Left lobe of liver (tissue), 2 donors: Measurements from ENCODE around the gene DENND1C. TPM values are rescaled to one million over a fixed set of nuclear protein-coding genes. Genes with fewer than 3 reads are reported as not detected.

Experiments
- ATAC-seq: fragments of 200-7000 bp; cut with Tn5 transposase; one replicate; pipeline ENCODE4 v1.9.1; 2020; ENCODE audit warnings: mild to moderate bottlenecking, moderate library complexity
- DNase-seq: peaks from one replicate; pipeline ENCODE4 v3.0.0-alpha.2; 2020; ENCODE audit warnings: low spot score
- total RNA-seq: library from RNA; stranded (reverse); gene quantifications from one replicate; pipeline ENCODE4 v1.2.1, GENCODE V29; 2021
- donor health status: DM: no; HTN: no; CAD: no; lungs with moderate emphysema.
- donor health status: DM: no; HTN: yes; CAD: no.

Gene DENND1C
- total RNA-seq, 1 donor from 2014 or later = 1.1 TPM

DNA sequence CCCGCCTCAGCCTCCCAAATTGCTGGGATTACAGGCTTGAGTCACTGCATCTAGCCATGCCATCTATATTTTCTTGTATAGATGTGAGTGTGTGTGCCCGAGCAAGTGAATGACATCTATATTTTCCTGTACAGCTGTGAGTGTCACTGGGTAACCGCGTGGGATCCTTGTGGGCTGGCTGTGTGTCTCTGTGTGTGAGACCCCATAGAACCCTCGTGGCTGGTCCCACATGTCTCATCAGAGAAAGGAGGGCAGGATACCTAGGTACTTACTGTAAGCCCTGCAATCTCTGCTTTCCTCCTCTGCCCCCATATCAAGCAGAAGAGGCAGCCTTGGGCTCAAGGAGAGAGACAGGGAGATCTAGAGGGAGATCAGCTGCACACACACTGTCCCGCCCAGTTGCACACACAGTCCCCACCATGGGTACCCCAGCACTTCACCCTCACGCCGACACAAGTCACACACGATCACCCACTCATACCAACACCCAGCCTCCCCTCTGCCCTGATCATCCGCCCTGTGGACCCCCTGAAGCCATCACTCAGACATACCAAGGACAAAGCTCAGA, 655 bp downstream of the DENND1C start:
- ATAC-seq (no peak), DNase-seq (no peak)

DNA sequence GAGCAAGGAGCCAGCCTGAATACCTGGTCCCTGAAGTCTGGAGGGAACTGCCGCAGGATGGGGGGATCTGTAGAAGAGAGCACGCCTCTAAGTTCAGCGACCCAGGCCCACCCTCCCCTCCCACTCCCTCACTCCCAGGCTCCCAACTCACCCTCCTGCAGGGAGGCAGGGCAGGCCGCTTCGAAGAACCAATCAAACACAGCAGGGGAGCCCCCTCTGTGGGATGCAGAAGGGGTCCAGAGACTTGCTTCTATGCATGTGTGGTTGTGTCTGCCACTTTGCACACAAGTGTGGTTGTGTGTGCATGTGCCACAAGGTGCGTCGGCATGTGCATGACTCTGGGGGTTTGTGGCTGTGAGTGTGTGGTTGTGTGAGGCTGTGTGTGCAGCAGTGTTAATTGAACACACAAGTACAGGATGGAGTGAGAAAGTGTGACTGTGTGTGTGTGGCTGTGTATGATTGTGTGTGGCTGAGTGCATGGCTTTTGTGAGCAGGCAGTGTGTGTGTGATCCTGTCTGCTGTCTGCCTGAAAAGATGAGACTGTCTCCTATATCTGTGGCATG, 1.7 kb downstream of the DENND1C start:
- ATAC-seq = no peak
- DNase-seq = no peak

DNA sequence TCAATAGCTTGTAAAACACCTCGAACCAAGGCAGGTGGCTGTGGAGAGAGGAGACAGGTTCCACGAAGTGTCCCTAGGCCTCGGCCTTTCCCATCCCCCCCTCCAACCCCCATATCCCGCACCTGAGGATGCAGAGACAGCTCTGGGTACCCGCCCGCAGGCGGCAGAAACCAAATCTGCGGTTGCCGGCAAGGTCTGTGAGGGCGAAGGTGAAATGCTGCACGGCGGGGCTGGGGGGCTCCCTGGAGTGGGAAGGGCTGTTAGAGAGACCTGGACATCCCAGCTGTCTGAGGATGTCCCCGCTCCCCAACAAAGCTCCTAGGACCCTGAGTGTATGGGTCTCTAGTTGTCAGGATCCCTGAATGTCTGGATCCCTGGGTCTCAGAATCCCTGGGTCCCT, 2.8 kb downstream of the DENND1C start:
- no peak for DNase-seq
- ATAC-seq = no peak

DNA sequence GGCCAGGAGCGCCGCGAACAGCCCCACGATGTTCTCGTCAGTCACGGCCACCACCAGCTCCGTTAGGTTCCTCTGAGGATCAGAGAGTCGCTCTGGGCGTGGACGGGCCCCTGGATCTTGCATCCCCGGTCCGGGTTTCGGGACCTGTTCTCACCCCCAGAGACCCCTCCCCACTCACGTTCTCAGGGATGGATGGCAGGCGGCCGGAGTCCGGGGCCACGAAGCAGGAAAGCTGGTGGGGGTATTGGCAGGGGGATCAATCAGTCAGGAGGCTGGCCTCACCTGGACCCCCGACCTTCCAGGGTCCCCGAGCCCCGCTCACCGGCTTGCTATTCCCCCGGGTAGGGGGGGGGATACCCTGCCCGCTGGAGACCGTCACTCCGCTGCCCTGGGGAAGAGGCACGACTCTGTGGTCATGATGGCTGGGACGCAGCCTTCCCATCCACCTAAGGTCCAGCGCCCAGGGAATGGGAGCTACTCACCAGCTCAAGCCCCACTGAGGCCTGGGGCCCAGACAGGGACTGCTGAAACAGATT, 4.6 kb downstream of the DENND1C start:
- DNase-seq = no peak
- no peak for ATAC-seq

DNA sequence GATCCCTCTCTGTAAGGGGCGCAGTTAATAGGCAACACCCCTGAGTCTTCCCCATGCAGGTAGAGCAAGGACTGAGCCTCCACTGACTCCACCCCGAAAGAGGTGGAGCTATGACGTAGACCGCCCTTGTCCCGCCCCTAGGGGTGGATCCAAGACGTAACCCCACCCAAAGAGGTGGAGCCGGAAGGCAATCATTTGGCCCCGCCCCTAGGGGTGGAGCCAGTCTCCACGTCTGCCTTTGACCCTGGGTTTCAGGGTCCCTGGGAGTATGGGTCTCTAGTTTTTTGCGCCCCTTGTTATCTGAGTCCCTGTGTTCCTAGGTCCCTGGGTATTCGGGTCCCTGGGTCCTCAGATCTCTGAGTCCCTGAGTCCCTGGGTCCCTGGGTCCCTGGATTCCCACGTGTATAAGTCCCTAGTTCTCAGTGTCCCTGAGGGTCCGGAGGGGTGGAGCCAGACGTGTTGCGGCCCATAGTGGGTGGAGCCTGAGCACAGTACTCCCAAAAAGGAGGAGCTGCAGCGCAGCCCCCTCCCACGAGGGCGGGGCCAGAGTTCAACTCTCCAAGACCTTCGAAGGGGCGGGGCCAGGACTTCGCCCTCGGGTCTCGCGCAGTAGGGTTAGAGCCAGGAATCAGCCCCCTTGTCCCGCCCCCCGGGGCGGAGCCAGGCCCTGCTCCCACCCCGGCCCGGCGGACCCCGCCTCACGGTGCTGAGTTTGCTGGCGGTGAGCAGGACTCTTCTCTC, 5.3 kb downstream of the DENND1C start:
- DNase-seq (peak; percentile 90), ATAC-seq (peak; percentile 91)

DNA sequence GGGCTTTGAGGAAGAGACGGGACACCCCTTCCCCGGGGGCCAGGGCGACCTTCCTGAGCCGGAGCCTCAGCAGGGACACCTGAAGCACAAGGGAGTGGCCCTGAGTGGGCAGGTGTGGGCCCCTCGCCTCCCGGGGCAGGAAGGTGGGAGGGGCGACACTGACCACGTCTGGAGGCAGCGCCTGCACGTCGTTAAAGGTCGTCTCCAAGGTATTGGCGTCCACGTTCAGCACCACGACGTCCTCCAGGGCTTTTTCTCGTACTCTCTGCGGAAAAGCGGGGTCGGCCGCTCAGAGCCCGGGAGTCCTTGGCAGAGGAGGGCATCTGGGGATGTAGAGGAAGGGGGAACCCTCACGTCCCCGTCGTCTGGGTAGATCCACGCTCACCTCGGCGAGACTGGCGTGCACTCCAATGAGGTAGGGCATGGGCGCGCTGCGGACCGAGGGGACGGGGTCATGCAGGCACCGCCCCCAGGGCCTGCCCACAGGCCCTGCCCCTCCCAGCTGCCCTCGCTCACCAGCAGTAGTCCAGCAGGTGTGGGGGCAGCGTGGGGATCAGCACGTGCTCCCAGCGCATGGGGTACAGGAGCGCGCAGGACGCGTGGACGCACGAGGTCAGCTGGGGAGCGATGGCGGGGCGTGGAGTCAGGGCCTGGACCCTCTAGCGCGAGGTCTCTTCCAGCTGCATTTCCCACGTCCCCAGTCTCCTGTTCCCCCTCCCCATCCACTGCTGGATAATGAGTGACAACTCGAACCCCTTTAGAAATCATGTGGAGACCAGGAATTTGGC, 6.1 kb downstream of the DENND1C start:
- ATAC-seq (no peak), DNase-seq (no peak)

DNA sequence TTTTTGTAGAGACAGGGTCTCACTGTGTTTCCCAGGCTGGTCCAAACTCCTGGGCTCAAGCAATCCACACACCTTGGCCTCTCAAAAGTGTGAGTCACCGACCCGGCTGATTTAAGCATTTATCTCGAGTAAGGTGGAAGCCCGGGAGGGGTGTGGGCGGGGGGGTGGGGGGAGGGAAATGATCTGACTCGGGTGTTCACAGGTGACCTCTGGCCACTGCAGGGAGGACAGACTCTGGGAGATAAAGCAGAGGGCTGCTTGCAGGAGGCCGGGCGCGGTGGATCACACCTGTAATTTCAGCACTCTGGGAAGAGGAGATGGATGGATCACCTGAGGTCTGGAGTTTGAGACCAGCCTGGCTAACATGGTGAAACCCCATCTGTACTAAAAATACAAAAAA, 7.9 kb downstream of the DENND1C start:
- no peak for ATAC-seq
- DNase-seq = no peak

DNA sequence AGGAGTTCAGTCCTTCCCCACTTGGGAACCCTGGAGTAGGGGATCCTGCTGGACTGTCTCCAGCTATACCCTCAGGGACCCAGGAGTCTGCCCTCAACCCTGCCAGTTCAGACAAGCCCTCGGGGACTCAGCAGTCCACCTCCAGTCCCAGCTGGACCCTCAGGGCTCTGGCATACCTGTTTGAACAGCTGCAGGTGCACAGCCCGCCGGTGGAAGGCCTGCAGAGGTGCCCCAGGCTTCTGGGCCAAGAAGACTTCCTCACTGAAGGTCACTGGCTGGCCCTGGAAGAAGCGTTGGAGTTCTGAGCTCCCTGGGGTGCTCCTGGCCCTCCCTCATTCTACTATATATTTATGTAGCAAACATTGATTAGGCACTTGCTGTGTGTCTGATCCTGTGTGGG, 8.9 kb downstream of the DENND1C start:
- ATAC-seq (no peak), DNase-seq (no peak)

DNA sequence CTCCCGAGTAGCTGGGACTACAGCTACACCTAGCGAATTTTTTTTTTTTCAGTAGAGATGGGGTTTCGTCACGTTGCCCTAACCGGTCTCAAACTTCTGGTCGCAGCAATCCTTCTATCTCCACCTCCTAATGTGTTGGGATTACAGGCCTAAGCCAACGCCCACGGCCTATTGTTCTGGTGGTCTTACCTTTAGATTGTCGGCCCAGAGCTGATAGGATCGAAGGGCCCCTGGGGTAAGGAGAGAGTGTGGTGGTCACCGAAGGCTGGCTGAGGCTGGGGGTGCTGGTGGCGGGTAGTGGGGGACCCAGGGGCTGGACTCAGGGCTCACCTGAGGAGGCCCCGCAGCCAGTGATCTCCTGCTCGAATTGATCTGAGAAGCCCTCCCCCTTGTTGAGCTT, 10.5 kb downstream of the DENND1C start:
- no peak for DNase-seq

DNA sequence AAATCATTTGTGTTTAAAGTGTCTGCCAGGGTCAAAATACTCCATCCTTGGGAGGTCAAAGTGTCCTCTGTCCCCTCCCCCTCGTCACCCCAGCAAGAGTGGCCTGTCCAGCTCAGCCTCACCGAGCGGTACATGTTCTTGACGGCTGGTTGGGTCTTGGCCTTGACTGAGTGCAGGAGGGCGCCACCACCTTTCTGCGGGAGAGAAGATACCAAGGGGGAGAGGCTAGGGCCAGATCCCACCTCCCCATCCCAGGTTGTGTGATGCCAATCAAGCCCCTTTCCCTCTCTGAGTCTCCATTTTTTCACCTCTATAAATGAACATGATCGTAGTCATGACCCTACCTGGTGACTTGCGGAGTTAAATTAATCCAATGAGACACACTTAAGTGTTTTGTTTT, 11.4 kb downstream of the DENND1C start:
- ATAC-seq = no peak
- DNase-seq = no peak

More for the DNA sequence above, 10.5 kb downstream of the DENND1C start:
- ATAC-seq = no peak

DNA sequence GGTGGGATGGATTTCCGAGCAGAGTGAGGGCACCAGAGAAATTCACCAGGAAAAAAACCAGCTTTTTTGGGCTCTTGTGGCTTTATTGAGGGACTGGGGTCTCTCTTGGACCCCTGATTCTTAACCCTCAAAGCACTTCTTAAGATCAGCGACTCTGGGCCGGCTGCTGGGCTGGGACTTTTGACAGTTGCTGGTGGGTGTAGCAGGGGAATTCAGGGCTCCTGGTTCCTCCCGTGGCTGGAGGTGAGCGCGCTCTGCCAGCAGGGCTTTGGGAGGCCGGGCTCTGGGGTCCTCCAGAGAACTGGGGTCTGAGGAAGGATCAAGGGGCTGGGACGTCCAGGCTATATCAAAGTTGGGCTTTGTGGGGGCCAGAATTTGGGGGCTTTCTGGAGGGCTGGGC, 14.2 kb downstream of the DENND1C start:
- no peak for DNase-seq

DNA sequence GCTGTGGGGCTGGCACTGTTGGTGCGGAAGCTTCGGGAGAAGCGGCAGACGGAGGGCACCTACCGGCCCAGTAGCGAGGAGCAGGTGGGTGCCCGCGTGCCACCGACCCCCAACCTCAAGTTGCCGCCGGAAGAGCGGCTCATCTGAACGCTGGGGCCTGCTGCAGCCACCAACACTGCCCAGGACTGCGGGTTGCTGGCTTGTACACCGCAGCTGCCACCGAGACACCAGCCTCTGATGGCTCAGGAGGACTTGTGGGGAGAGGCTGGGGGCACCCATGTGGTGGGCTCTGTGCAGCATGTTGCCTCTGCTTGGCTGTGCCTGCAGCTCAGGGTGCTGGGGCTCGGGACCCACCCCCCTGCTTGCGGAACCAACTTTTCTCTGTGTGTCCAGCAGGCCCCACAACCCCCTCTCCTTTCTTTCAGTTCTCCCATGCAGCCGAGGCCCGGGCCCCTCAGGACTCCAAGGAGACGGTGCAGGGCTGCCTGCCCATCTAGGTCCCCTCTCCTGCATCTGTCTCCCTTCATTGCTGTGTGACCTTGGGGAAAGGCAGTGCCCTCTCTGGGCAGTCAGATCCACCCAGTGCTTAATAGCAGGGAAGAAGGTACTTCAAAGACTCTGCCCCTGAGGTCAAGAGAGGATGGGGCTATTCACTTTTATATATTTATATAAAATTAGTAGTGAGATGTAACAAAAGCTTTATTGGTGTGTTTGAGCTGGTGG, 14.9 kb downstream of the DENND1C start:
- ATAC-seq = no peak
- no peak for DNase-seq

More for the DNA sequence above, 14.2 kb downstream of the DENND1C start:
- no peak for ATAC-seq

DNA sequence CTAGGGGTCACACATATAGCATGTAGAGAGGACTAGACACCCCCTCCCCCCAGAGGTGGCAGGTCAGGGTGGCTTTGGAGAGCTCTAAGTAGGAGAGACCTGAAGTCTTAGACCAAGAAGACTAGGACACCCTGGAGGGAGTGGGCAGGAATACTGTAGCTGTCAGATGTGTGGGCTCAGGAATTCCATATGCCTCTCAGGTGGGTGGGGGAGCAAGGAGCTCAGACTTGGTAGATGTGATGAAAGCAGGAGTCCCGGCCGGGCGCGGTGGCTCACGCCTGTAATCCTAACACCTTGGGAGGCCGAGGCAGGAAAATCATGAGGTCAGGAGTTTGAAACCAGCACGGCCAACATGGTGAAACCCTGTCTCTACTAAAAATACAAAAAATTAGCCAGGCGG, 15.9 kb downstream of the DENND1C start:
- ATAC-seq (no peak), DNase-seq (no peak)

DNA sequence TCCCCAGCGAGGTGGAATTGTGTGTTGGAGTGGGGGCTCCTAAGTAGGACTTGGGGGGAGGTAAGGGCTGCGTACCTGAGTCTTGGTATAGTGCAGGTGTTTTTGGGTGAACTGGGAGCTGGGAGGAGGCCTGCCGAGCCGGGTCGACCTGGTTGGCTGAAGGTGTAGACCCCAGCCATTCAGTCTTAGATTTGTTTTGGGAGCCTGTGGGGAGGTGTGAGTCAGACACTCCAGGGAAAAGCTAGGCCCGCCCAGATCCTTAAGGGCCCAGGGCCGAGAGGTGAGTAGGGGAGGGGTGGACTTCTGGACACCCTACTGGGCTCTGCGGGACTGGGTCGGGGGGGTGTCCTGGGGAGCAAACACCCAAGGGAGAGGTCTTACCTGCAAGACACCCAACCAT, 16.6 kb downstream of the DENND1C start:
- DNase-seq (no peak), ATAC-seq (no peak)

DNA sequence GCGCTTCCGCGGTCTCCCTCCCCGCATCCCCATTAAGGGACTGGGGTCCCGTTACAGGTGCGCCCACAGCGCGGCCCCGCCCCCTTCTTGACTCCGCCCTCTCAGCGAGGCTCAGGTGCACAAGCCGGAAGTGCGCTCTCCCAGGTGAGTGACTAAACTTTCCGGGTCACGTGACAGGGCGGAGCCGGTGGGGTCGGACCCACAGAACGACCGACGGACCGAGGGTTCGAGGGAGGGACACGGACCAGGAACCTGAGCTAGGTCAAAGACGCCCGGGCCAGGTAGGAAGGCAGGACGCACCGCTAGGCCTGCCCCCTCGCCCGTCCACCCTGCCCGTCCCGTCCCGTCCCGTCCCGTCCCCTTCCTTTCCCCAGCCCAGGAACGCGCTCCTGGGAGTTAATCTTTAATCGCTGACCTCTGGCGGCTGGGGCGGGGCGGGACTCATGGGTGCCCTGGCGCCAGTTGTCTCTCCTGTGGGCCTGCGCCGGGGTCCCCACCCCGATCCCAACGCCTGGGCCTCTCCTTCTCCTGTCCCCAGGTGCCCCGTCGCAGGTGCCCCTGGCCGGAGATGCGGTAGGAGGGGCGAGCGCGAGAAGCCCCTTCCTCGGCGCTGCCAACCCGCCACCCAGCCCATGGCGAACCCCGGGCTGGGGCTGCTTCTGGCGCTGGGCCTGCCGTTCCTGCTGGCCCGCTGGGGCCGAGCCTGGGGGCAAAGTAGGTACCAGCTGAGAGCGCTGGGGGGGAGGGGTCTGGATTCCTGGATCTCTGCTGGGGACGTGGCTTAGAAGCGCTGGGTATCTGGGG, 17.3 kb downstream of the DENND1C start, which contains the start of gene CRB3:
Gene CRB3 (plus strand): TSS at position 202 of the 804 bp plus-strand sequence. CDS start 431 bp downstream, at position 633.
- peak; percentile 64 for ATAC-seq
- peak; percentile 92 for DNase-seq

DNA sequence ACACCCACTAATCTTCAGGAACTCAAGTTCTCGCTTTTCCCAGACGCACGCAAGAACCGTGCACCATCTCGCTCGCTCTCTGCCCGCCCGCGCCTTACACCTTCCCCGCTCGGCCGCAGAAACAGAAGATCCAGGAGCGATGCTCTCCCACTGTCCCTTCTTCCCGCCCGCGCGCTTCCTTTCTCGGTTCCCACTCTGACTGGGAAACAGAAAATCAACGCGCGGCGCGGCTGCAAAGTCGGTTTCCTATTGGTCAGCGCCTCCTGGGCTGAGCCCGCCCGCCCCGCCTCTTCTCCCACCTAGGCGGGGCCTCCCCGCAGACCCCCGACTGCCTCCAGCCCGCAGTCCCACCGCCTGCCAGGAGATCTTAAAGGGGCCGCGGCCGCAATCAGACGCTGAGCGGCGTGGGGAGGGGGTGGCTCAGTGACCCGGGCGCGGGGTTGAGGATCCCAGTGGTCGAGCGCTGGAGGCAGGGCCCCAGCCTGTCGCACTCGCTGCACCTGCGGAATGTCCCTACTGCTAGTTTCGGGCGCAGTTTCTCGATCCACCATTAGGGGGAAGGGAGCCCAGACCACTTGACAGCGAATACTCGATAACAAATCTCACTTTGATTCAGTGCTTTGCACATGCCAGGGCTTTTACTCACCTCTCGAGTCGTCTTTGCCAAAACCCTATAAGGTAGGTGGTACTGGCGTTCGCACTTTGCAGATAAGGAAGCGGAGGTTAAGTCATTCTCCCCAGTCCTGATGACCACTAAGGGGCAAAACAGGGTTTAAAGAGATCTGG, 21.3 kb downstream of the DENND1C start:
- DNase-seq = peak; percentile 97
- peak; percentile 81 for ATAC-seq

DNA sequence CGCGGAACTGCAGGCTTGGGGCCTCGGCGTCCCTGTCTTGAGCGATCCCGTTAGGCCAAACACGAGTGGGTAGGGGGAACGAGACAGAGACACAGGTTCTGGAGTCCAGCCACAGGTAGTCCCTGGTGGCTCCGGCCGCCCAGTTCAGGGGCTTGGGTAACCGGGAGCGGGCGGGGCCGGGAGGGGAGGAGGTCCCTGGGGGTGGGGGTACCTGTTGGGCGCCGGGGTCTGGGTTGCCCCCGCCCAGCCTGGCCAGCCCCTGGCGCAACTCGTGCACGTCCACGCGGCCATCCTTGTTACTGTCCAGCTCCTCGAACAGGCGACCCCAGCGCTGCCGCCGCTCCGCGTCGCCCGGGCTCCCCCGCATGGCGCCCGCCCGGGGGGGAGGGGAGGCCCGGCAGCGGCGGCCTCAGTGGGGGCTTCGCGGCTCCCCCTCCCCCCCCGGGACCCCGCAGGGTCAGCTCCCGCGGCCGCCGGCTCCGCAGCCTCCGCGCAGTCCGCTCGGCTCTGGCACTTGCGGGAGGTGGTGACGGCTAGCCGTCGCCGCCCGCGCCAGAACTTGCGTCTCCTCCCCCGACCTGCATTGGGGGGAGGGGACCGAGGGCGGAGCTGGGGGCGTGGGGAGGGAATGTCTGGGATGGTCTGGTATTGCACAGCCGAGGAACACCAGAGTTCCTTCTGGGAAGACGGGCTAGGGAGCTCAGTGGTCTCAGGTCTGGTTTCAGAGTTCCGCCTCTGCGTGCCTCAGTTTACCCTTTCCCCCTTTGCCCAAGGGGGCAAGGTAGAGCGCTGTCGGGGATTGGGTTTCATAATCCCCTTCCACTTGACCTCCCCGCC, 22.1 kb downstream of the DENND1C start, which contains the start of gene SLC25A23:
Gene SLC25A23 (minus strand): TSS at position 531 of the 837 bp plus-strand sequence. CDS start 164 bp downstream, at position 367.
- ATAC-seq (peak; percentile 70), DNase-seq (peak; percentile 80)
